Tibial artery (tissue), 4 donors: ENCODE measurements around the gene HMMR.

Experiments used
- DNase-seq, 2 donors: peaks; one replicate each; pipeline ENCODE4 v3.0.0-alpha.2; 2019
- H3K27ac ChIP-seq, 2 donors: fragments of 200-600 bp; sonication (generic) in 1 of 2; 1 replicate in 1 of 2; 2 replicates in 1 of 2; pipeline ENCODE4 v1.5.1; 2018 to 2019; ENCODE audit warnings: mild to moderate bottlenecking in 1 of 2
- H3K27me3 ChIP-seq, 2 donors: fragments of 200-600 bp; sonication (generic) in 1 of 2; one replicate each; pipeline versions ENCODE4 v1.5.1 to v1.6.0; 2016 to 2019
- H3K36me3 ChIP-seq, 3 donors: fragments of 200-600 bp; sonication (generic) in 2 of 3; one replicate each; pipeline ENCODE4 v1.5.1; 2016 to 2019; ENCODE audit warnings: mild to moderate bottlenecking in 2 of 3
- H3K4me1 ChIP-seq, 4 donors: fragments of 200-600 bp; sonication (generic) in 2 of 4; 1 replicate in 3 of 4; 2 replicates in 1 of 4; pipeline ENCODE4 v1.5.1; 2016 to 2019
- H3K4me3 ChIP-seq, 2 donors: fragments of 200-600 bp; sonication (generic) in 1 of 2; 1 replicate in 1 of 2; 2 replicates in 1 of 2; pipeline ENCODE4 v1.5.1; 2018 to 2019; ENCODE audit warnings: mild to moderate bottlenecking in 2 of 2
- H3K9me3 ChIP-seq, 3 donors: fragments of 200-600 bp; sonication (generic) in 1 of 3; one replicate each; pipeline ENCODE4 v1.5.1; 2016 to 2019
- intact Hi-C: fragments of 100-400 bp; cut with DNase I; formaldehyde crosslinking; loops from one replicate; pipeline ENCODE4 v1.15.0; 2023; ENCODE audit warnings: low total_unique reads
- TF ChIP-seq, protein P1 (sequence below), 2 experiments: fragments of 200-600 bp in 1 of 2; fragments of 450-650 bp in 1 of 2; IDR thresholded peaks; one replicate each; pipeline ENCODE4 v1.5.1; 2017 to 2019; ENCODE audit warnings: antibody characterized with exemption in 2 of 2, mild to moderate bottlenecking in 1 of 2, moderate library complexity in 1 of 2

Gene HMMR

DNA sequence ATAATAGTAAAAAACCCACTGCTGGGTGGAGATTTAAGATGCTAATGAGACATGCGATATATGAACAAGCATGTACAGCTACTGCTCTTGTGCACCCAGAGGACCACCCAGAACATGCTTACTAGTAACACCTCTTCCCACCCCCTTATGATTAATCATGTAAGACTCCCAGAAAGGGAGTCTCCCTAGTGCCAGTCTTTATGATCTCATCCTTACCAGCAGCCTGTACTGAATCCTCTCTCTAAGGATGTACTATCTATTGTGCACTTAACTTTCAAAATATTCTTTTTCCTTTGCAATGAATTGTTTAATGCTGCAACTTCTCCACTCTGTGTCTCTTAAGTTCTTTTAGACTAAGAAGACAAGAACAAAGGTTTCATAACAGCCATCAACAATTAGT lies 35.9 kb downstream of the HMMR start:
- intact Hi-C loops: no loop called here
- TF ChIP-seq, protein P1, sequence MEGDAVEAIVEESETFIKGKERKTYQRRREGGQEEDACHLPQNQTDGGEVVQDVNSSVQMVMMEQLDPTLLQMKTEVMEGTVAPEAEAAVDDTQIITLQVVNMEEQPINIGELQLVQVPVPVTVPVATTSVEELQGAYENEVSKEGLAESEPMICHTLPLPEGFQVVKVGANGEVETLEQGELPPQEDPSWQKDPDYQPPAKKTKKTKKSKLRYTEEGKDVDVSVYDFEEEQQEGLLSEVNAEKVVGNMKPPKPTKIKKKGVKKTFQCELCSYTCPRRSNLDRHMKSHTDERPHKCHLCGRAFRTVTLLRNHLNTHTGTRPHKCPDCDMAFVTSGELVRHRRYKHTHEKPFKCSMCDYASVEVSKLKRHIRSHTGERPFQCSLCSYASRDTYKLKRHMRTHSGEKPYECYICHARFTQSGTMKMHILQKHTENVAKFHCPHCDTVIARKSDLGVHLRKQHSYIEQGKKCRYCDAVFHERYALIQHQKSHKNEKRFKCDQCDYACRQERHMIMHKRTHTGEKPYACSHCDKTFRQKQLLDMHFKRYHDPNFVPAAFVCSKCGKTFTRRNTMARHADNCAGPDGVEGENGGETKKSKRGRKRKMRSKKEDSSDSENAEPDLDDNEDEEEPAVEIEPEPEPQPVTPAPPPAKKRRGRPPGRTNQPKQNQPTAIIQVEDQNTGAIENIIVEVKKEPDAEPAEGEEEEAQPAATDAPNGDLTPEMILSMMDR (IDR thresholded peaks at IDR 0.05): no peak
- Histone ChIP-seq H3K4me3 (no peak overlapping the region), H3K27ac (no peak overlapping the region), H3K27me3 (no peaks in the 10 kb centered on the region), H3K4me1 (no peaks in the 10 kb centered on the region), H3K9me3 (no peaks in the 10 kb centered on the region), H3K36me3 (no peaks in the 10 kb centered on the region)
- DNase-seq: no peak

DNA sequence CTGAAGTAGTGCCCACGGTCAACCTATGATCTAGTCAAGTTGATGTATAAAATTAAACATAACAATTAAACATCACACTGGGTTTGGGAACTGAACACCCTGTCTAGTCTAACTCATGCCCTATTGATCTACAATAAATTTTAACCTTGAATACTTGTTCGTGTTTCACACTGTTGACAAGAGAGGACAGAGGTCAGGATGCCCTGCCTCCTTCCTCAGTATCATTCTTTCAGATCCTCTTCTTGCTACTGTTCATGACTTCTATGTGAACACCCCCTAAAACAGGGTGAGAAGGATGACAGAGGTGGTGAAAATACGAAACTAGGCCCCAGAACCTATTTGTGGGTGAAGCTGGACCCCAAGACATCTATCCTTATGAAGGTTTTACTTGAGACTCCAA lies 36.9 kb downstream of the HMMR start:
- no peak overlapping the region for H3K27ac ChIP-seq
- no peaks in the 10 kb centered on the region for H3K9me3 ChIP-seq
- H3K27me3 ChIP-seq: no peaks in the 10 kb centered on the region
- no peak overlapping the region for H3K4me3 ChIP-seq
- TF ChIP-seq, protein P1 (IDR thresholded peaks at IDR 0.05): no peak
- peaks cover 0 to 3% (median 0%) of the 10 kb centered on the region in 4 donors for H3K4me1 ChIP-seq
- H3K36me3 ChIP-seq: no peaks in the 10 kb centered on the region
- DNase-seq: no peak
- intact Hi-C loops: no loop called here

DNA sequence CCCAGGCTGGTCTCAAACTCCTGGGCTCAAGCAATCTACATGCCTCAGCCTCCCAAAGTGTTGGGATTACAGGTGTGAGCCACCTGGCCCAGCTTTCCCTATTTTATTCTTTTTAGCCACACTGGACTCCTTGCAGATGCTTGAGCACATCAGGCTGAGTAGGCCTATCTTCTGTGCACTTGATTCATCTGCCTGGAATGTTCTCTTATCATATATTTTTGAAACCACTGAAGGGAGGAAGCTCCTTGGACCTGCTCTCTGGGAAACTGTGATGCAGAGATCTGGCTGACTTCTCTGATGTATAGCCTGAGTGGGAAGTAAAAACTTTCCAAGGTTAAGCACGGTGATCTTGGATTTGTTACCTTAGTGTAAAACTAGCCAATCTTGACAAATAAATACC lies 38.5 kb downstream of the HMMR start:
- Histone ChIP-seq H3K36me3 (no peaks in the 10 kb centered on the region), H3K9me3 (no peaks in the 10 kb centered on the region), H3K27ac (no peak overlapping the region), H3K4me1 (peaks cover 0 to 16% (median 5%) of the 10 kb centered on the region in 4 donors), H3K4me3 (no peak overlapping the region), H3K27me3 (no peaks in the 10 kb centered on the region)
- no peak for DNase-seq
- TF ChIP-seq, protein P1 (IDR thresholded peaks at IDR 0.05): no peak
- intact Hi-C loops: no loop called here

DNA sequence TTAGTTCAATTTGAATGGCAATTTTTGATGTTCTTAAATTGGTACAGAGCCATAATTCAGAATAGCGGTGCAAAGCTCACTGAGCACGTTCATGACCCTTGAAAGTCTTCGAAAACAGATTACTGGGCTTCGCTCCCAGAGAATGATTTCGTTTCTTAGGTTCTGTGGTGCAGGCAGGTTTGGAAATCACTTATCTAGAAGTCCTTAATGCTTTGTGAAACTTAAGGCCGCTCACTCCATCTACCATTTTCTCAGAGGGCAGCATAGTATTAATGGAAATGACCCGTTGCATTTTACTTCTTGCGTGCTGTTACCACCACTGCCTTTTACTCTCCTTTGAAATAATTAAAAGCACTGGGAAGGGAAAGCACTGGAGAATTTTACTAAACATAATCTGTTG lies 42.1 kb downstream of the HMMR start:
- intact Hi-C loops: loop anchor here (5.0 kb wide), 1 partner anchor 40 kb away; the partner anchor contains the start of genes HMMR and NUDCD2
- H3K36me3 ChIP-seq: no peaks in the 10 kb centered on the region
- H3K9me3 ChIP-seq: no peaks in the 10 kb centered on the region
- peak overlapping the region; percentile 95 to 97 for H3K27ac ChIP-seq
- no peak for DNase-seq
- TF ChIP-seq, protein P1 (IDR thresholded peaks at IDR 0.05): no peak
- H3K4me1 ChIP-seq: peaks cover 0 to 36% (median 15%) of the 10 kb centered on the region in 4 donors
- H3K4me3 ChIP-seq: peak overlapping the region; percentile 67 to 76
- H3K27me3 ChIP-seq: no peaks in the 10 kb centered on the region

DNA sequence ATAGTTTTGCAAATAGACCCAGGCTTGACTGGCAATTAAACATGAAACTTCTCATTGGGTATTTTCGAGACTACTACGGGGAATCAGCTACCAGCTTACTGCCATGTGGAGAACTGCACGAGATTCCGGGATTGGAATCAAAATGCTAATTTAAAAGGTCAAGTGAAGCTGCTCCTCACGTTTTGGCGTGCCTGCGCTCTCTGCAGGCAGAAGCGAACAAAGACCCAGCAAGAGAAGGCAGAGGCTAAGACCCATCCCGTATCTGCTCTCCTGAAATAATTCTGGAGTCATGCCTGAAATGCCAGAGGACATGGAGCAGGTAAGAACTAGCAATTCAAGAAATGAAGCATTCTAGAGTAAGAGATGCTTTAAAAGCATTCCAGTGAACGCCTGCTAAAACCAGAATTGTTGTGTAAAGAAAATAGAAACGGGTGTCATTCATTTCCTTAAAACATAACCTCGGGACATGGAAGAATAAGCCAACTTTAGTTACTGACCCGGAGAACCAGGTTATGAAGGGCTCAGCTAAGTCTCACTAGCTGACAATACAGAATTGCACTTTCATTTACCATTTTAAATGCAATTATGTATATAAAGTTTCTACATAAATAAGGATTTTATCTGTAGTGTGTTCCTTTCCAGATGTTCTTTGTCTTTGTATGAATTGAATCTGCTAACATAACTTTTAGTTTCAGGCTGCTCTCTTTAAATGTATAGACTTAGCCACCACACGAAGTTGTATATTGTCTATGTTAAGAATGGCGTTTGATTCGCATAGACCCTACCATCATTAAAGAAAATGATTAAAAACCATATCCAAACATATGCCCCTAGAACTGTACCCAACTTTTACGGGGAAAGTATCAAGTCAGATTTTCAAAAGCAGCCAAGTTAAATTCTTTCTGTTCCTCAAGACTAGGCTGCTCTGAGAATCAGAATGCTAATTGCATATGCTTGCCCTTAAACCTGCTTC lies 43.0 kb downstream of the HMMR start:
- Histone ChIP-seq H3K27ac (peak overlapping the region; percentile 95 to 97), H3K4me3 (peak overlapping the region; percentile 67 to 76), H3K36me3 (no peaks in the 10 kb centered on the region), H3K27me3 (no peaks in the 10 kb centered on the region), H3K4me1 (peaks cover 0 to 44% (median 22%) of the 10 kb centered on the region in 4 donors), H3K9me3 (no peaks in the 10 kb centered on the region)
- intact Hi-C loops: loop anchor here (5.0 kb wide), 1 partner anchor 41 kb away; the partner anchor contains the start of genes HMMR and NUDCD2
- TF ChIP-seq, protein P1 (IDR thresholded peaks at IDR 0.05): peak in 1 of 2 experiments; percentile 28
- DNase-seq: peak; percentile 67 to 77
